ENCODE data around the gene TM9SF2. TPM values are rescaled to one million over a fixed set of nuclear protein-coding genes. Genes with fewer than 3 reads are reported as not detected.

The TM9SF2 gene
- polyA plus RNA-seq, 2 donors, result 26.3 to 48.0 TPM

DNA sequence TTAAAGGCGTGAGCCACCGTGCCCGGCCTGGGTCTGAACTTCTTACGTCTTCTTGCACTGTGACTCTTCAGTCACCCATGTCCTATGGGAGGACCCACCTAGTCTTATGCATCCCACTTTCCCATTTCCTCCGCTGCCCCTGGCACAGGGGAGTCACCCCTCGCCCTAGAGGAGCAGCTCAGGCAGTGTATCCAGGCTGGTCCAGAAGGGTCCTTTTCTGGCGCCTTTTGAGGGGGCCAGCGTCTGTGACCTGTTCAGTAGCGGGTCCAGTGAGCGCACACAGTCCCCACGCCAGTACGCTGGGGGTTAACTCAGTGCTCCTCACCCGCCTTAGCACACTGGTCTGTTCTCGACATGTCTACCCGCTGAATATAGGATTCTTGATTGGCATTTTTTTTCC is 107.1 kb downstream of the TM9SF2 start:
- H3K9me3 ChIP-seq (ENCODE audit: control insufficient read depth in 2 of 2, insufficient read depth in 1 of 2, low read depth in 1 of 2, low read length in 1 of 2), result no peaks in the 10 kb centered on the region
- 94 to 96% methylated on average over 15 of the region's 15 CpGs for WGBS, 2 donors
- H3K27ac ChIP-seq (ENCODE audit: low read depth in 2 of 2, low read length in 1 of 2), result no peak overlapping the region
- no peaks in the 10 kb centered on the region for H3K36me3 ChIP-seq (ENCODE audit: control insufficient read depth in 2 of 2, insufficient read depth in 2 of 2, low read length in 1 of 2)
- no peaks in the 10 kb centered on the region for H3K27me3 ChIP-seq (ENCODE audit: control insufficient read depth in 1 of 2, insufficient read depth in 2 of 2, low read length in 2 of 2)
- no peak overlapping the region for H3K4me3 ChIP-seq (ENCODE audit: low read depth in 1 of 2, low read length in 2 of 2)
- peaks cover 0 to under 1% of the 10 kb centered on the region in 2 donors for H3K4me1 ChIP-seq (ENCODE audit: control insufficient read depth in 2 of 2, insufficient read depth in 2 of 2, low read length in 1 of 2)

DNA sequence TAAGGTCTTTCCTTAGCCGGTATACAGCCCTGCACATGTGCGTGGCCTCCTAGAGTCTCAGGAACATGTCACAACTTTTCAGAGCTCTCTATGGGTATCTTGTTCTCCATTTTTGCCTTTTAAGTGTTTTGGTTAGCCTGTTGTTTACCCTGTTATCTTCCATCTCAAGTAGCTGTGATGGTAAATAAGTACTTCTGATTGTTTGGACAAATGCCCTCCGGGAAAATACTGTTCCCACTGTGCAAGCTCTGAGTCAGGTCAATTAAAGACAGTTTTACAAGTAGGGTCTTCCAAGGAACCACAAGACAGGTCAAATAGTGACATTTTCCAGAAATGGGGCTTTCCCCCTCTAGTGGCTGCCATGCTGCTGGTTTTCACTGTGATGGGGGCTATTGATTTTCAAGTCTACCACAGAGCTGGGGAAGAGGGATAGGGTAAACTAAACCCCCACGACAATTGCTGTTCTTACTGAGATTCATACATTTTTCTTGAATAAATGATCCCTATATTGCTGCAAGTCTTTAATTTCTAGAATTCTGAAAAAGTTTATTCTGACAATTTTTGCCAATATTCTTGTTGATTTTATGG is 109.5 kb downstream of the TM9SF2 start:
- Histone ChIP-seq H3K4me1 (ENCODE audit: control insufficient read depth in 2 of 2, insufficient read depth in 2 of 2, low read length in 1 of 2) (peaks cover 2 to 8% of the 10 kb centered on the region in 2 donors), H3K27me3 (ENCODE audit: control insufficient read depth in 1 of 2, insufficient read depth in 2 of 2, low read length in 2 of 2) (no peaks in the 10 kb centered on the region), H3K4me3 (ENCODE audit: low read depth in 1 of 2, low read length in 2 of 2) (no peak overlapping the region), H3K36me3 (ENCODE audit: control insufficient read depth in 2 of 2, insufficient read depth in 2 of 2, low read length in 1 of 2) (no peaks in the 10 kb centered on the region), H3K27ac (ENCODE audit: low read depth in 2 of 2, low read length in 1 of 2) (no peak overlapping the region), H3K9me3 (ENCODE audit: control insufficient read depth in 2 of 2, insufficient read depth in 1 of 2, low read depth in 1 of 2, low read length in 1 of 2) (no peaks in the 10 kb centered on the region)
- 66 to 74% methylated on average over 4 of the region's 4 CpGs for WGBS, 2 donors

Other genes with a start within 250 kb of the TM9SF2 start
- under 1 TPM; 0.12 to 0.24 TPM for gene GPR18, start 243.1 kb upstream of the TM9SF2 start, polyA plus RNA-seq
- gene GPR183, start 194.1 kb upstream of the TM9SF2 start, polyA plus RNA-seq, result 1 to 10 TPM; 1.5 to 2.2 TPM
- gene CLYBL, start 105.2 kb downstream of the TM9SF2 start, polyA plus RNA-seq, result 1 to 10 TPM; 4.9 to 8.3 TPM